Loucy (cell line): ENCODE results near the gene DDIT3.

Experiments
- H2AFZ ChIP-seq: fragments of 200-600 bp; sonication (generic); 2 replicates; pipeline ENCODE4 v1.6.0; 2016; ENCODE audit warnings: antibody characterized with exemption, mild to moderate bottlenecking, low read length, moderate library complexity
- H3F3A ChIP-seq: fragments of 200-600 bp; 2 replicates; pipeline ENCODE4 v1.6.0; 2016; ENCODE audit warnings: antibody characterized with exemption, low read depth, mild to moderate bottlenecking
- H3K27me3 ChIP-seq: fragments of 200-600 bp; sonication (generic); 2 replicates; pipeline ENCODE4 v1.6.1; 2014; ENCODE audit warnings: low read length, mild to moderate bottlenecking; ENCODE audit not compliant: insufficient read depth, poor library complexity, severe bottlenecking
- H3K36me3 ChIP-seq: fragments of 200-600 bp; sonication (generic); 2 replicates; pipeline ENCODE4 v1.6.1; 2016; ENCODE audit warnings: low read length; ENCODE audit not compliant: insufficient read depth
- H3K4me1 ChIP-seq: fragments of 200-600 bp; sonication (generic); 2 replicates; pipeline ENCODE4 v1.5.1; 2014; ENCODE audit warnings: low read length, mild to moderate bottlenecking; ENCODE audit not compliant: insufficient read depth, poor library complexity, severe bottlenecking
- H3K4me2 ChIP-seq: fragments of 200-600 bp; sonication (generic); 2 replicates; pipeline ENCODE4 v1.6.0; 2014; ENCODE audit warnings: antibody characterized with exemption, low read length, low read depth, mild to moderate bottlenecking; ENCODE audit not compliant: poor library complexity, severe bottlenecking
- H3K4me3 ChIP-seq: fragments of 200-600 bp; sonication (generic); 2 replicates; pipeline ENCODE4 v1.5.1; 2014; ENCODE audit warnings: low read length, mild to moderate bottlenecking, mixed read lengths; ENCODE audit not compliant: poor library complexity, severe bottlenecking
- H3K79me2 ChIP-seq: fragments of 200-600 bp; sonication (generic); 2 replicates; pipeline ENCODE4 v1.6.1; 2014; ENCODE audit warnings: low read length; ENCODE audit not compliant: insufficient read depth
- H3K9ac ChIP-seq: fragments of 200-600 bp; sonication (generic); 2 replicates; pipeline ENCODE4 v1.6.0; 2014; ENCODE audit warnings: mild to moderate bottlenecking, low read depth, low read length, moderate library complexity; ENCODE audit not compliant: poor library complexity, severe bottlenecking
- H3K9me2 ChIP-seq: fragments of 200-600 bp; sonication (generic); replicated peaks from 2 replicates; pipeline ENCODE4 v1.6.1; 2016; ENCODE audit warnings: low read depth, low read length, mixed read lengths
- H3K9me3 ChIP-seq: fragments of 200-600 bp; sonication (generic); 2 replicates; pipeline ENCODE4 v1.6.1; 2014; ENCODE audit warnings: mild to moderate bottlenecking, antibody characterized with exemption, low read length, low read depth; ENCODE audit not compliant: insufficient read depth
- H4K20me1 ChIP-seq: fragments of 200-600 bp; sonication (generic); 2 replicates; pipeline ENCODE4 v1.6.0; 2014; ENCODE audit warnings: antibody characterized with exemption, low read length, mild to moderate bottlenecking; ENCODE audit not compliant: insufficient read depth, poor library complexity, severe bottlenecking
- CTCF ChIP-seq: fragments of 200-600 bp; sonication (generic); conservative IDR thresholded peaks from 2 replicates; pipeline ENCODE4 v1.5.1; 2014; ENCODE audit warnings: mild to moderate bottlenecking, antibody characterized with exemption, low read length
- EZH2phosphoT487 ChIP-seq: fragments of 200-600 bp; IDR thresholded peaks from 2 replicates; pipeline ENCODE4 v1.6.1; 2018; ENCODE audit warnings: antibody characterized with exemption, mild to moderate bottlenecking, moderate library complexity, borderline replicate concordance

The DDIT3 gene

GRCh38 chr12:57472391-57472790 lies 47.9 kb downstream of the DDIT3 start:
- peaks cover 37% of the 10 kb centered on the region for H3K79me2 ChIP-seq
- H3K4me2 ChIP-seq = no peak overlapping the region
- TF ChIP-seq CTCF (no peak), EZH2phosphoT487 (no peak)
- peaks cover 3% of the 10 kb centered on the region for H4K20me1 ChIP-seq
- peaks cover 26% of the 10 kb centered on the region for H3K4me1 ChIP-seq
- no peaks in the 10 kb centered on the region for H3K9me2 ChIP-seq
- peaks cover 7% of the 10 kb centered on the region; the same call in 1 of the 2 replicates for H3K36me3 ChIP-seq
- no peak overlapping the region for H3K4me3 ChIP-seq
- H2AFZ ChIP-seq = no peak overlapping the region
- H3K27me3 ChIP-seq = no peaks in the 10 kb centered on the region
- H3K9me3 ChIP-seq = no peaks in the 10 kb centered on the region
- H3F3A ChIP-seq = no peaks in the 10 kb centered on the region
- no peak overlapping the region for H3K9ac ChIP-seq

- peaks cover 7% of the 10 kb centered on the region; the same call in 1 of the 2 replicates for H3K36me3 ChIP-seq
- H4K20me1 ChIP-seq = peaks cover 3% of the 10 kb centered on the region
- H3K9me2 ChIP-seq = no peaks in the 10 kb centered on the region
- H3K27me3 ChIP-seq = no peaks in the 10 kb centered on the region
- no peak overlapping the region for H3K9ac ChIP-seq
- H3F3A ChIP-seq = no peaks in the 10 kb centered on the region
- TF ChIP-seq EZH2phosphoT487 = no peak
- TF ChIP-seq CTCF = no peak
- H3K9me3 ChIP-seq = no peaks in the 10 kb centered on the region
- no peak overlapping the region for H3K4me2 ChIP-seq
- peaks cover 30% of the 10 kb centered on the region for H3K79me2 ChIP-seq
- H3K4me3 ChIP-seq = no peak overlapping the region
- H3K4me1 ChIP-seq = peaks cover 18% of the 10 kb centered on the region
- no peak overlapping the region for H2AFZ ChIP-seq
Measured at GRCh38 chr12:57471661-57472060, 48.7 kb downstream of the DDIT3 start.

GRCh38 chr12:57470970-57471656 lies 49.2 kb downstream of the DDIT3 start:
- Histone ChIP-seq H3K9me2 (no peaks in the 10 kb centered on the region), H3K36me3 (peaks cover 7% of the 10 kb centered on the region; the same call in 1 of the 2 replicates), H3K27me3 (no peaks in the 10 kb centered on the region), H3K9me3 (no peaks in the 10 kb centered on the region), H2AFZ (no peak overlapping the region), H3K79me2 (peaks cover 24% of the 10 kb centered on the region), H3K4me2 (no peak overlapping the region), H3F3A (no peaks in the 10 kb centered on the region), H3K4me1 (peaks cover 13% of the 10 kb centered on the region), H3K4me3 (no peak overlapping the region), H3K9ac (no peak overlapping the region), H4K20me1 (peaks cover 3% of the 10 kb centered on the region)
- no peak for TF ChIP-seq EZH2phosphoT487
- TF ChIP-seq CTCF = no peak
